Left lung (tissue), 10 donors: Measurements from ENCODE around the gene CCL18. TPM values are rescaled to one million over a fixed set of nuclear protein-coding genes. Genes with fewer than 3 reads are reported as not detected.
A peak's percentile ranks its signal among the peaks of the same experiment; 100 is the strongest.
"Not testable (repeated sequence)": the region's sequence is repeated elsewhere in the genome, so short reads cannot be mapped to it uniquely, and the experiment has no call there.

Source experiments
- ATAC-seq: fragments of 200-7000 bp; cut with Tn5 transposase; one replicate; pipeline ENCODE4 v1.9.1; 2020; ENCODE audit warnings: moderate library complexity
- DNase-seq, 4 donors: peaks; one replicate each; pipeline ENCODE4 v3.0.0-alpha.2; 2013 to 2020
- H3K27ac ChIP-seq, 2 donors: fragments of 200-600 bp; sonication (generic) in 1 of 2; one replicate each; pipeline versions ENCODE4 v1.5.0 to v1.8.0; 2020 to 2021
- H3K27me3 ChIP-seq, 2 donors: fragments of 200-600 bp; sonication (generic) in 1 of 2; one replicate each; pipeline versions ENCODE4 v1.5.0 to v1.8.0; 2020 to 2021
- H3K36me3 ChIP-seq, 2 donors: fragments of 200-600 bp; sonication (generic) in 1 of 2; one replicate each; pipeline versions ENCODE4 v1.5.0 to v1.8.0; 2020 to 2021
- H3K4me1 ChIP-seq, 2 donors: fragments of 200-600 bp; one replicate each; pipeline ENCODE4 v1.8.0; 2021
- H3K4me3 ChIP-seq, 2 donors: fragments of 200-600 bp; sonication (generic) in 1 of 2; one replicate each; pipeline versions ENCODE4 v1.5.0 to v1.8.0; 2020 to 2021; ENCODE audit warnings: mild to moderate bottlenecking in 1 of 2
- H3K9me3 ChIP-seq, 2 donors: fragments of 200-600 bp; sonication (generic) in 1 of 2; one replicate each; pipeline versions ENCODE4 v1.5.0 to v1.8.0; 2020 to 2021
- intact Hi-C, 2 donors: fragments of 100-400 bp; cut with DNase I; formaldehyde crosslinking; loops; one replicate each; pipeline versions ENCODE4 v1.11.2 to v1.14.2; 2022
- polyA plus RNA-seq, 6 donors: library from polyadenylated mRNA; unstranded; fragments of 120-200 nt; gene quantifications; one replicate each; pipeline ENCODE4 v1.2.1, GENCODE V29; 2013; ENCODE audit not compliant: insufficient read length in 6 of 6
- total RNA-seq, 2 donors: library from RNA; stranded (reverse); fragmentation: NEBNext Ultra II Directional; extraction: Animal tissue kit (Norgen Biotek cat#: 25700); gene quantifications; one replicate each; pipeline ENCODE4 v1.2.1, GENCODE V29; 2021
- TF ChIP-seq, protein P1 (sequence below), 2 donors: fragments of 200-600 bp; sonication (generic) in 1 of 2; IDR thresholded peaks; one replicate each; pipeline versions ENCODE4 v1.5.0 to v1.8.0; 2021; ENCODE audit warnings: antibody characterized with exemption in 2 of 2
- donor health status: DM: no; HTN: yes; CAD: no.
- donor health status: DM: no; HTN: no; CAD: no.

CCL18 gene
- total and polyA plus RNA-seq, 8 donors = 0.20 to 348 (median 227) TPM; not detected in 5

DNA sequence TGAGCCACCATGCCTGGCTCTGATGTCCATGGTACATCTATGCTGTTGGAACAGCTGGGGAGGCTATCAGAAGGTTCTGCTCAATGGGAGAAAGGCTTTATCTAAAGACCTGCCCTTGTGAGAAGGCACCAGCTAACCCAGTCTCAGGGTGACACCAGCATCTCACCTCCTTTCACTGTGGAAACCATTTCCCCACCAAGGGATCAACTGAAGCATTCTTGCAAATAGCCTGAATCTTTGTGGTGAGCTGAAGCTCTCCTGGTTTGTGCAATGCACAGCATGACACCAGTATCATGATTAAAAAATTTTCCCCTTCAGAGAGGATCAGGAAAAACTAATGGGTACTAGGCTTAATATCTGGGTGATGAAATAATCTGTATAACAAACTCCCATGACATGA lies 5.1 kb downstream of the CCL18 start:
- Histone ChIP-seq H3K27me3 (no peaks in the 10 kb centered on the region), H3K4me1 (peaks cover 0 to 6% of the 10 kb centered on the region in 2 donors), H3K4me3 (no peak overlapping the region), H3K36me3 (no peaks in the 10 kb centered on the region), H3K27ac (no peak overlapping the region), H3K9me3 (no peaks in the 10 kb centered on the region)
- no peak for DNase-seq
- no peak for ATAC-seq
- TF ChIP-seq, protein P1, sequence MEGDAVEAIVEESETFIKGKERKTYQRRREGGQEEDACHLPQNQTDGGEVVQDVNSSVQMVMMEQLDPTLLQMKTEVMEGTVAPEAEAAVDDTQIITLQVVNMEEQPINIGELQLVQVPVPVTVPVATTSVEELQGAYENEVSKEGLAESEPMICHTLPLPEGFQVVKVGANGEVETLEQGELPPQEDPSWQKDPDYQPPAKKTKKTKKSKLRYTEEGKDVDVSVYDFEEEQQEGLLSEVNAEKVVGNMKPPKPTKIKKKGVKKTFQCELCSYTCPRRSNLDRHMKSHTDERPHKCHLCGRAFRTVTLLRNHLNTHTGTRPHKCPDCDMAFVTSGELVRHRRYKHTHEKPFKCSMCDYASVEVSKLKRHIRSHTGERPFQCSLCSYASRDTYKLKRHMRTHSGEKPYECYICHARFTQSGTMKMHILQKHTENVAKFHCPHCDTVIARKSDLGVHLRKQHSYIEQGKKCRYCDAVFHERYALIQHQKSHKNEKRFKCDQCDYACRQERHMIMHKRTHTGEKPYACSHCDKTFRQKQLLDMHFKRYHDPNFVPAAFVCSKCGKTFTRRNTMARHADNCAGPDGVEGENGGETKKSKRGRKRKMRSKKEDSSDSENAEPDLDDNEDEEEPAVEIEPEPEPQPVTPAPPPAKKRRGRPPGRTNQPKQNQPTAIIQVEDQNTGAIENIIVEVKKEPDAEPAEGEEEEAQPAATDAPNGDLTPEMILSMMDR (IDR thresholded peaks at IDR 0.05) = no peak
- intact Hi-C loops = no loop called here

DNA sequence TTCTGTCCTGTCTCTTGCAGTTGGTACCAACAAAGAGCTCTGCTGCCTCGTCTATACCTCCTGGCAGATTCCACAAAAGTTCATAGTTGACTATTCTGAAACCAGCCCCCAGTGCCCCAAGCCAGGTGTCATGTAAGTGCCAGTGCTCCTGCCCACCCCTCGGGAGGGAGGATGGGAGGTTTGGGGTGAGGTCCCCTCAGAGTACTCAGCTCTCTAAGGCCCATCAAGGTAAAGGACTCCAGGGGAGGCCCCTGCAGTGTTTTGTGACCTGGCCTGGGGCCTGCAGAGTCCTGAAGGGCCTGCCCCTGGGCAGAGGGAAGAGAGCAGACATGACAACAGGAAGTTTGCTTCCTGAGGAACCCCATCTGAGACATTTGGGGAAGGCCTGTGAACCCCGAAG lies 6.4 kb downstream of the CCL18 start:
- H3K4me1 ChIP-seq = peaks cover 0 to 6% of the 10 kb centered on the region in 2 donors
- ATAC-seq (no peak), DNase-seq (no peak)
- no peaks in the 10 kb centered on the region for H3K9me3 ChIP-seq
- TF ChIP-seq, protein P1 (IDR thresholded peaks at IDR 0.05) = no peak
- no peaks in the 10 kb centered on the region for H3K36me3 ChIP-seq
- no peak overlapping the region for H3K27ac ChIP-seq
- H3K27me3 ChIP-seq = no peaks in the 10 kb centered on the region
- no peak overlapping the region for H3K4me3 ChIP-seq
- intact Hi-C loops = no loop called here

DNA sequence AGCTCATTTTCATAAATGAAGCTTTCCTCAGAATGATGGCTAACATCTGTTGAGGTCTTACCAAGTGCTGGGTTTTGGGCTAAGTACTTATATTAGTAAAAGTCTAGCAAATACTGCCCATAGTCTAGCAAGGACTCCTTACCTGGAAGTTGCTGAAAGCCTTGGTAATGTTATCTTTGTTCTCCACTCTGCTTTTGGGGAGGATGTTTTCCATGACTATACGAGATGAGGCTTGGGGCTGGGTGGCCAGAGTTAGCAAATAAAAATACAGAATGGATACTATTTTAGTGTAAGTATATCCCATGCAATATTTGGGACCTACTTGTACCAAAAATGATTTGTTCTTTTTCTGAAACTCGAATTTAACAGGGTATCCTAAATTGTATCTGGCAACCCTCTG lies 7.7 kb downstream of the CCL18 start:
- H3K4me1 ChIP-seq = peaks cover 0 to 6% of the 10 kb centered on the region in 2 donors
- H3K27ac ChIP-seq = no peak overlapping the region
- intact Hi-C loops = no loop called here
- DNase-seq = no peak
- H3K9me3 ChIP-seq = no peaks in the 10 kb centered on the region
- TF ChIP-seq, protein P1 (IDR thresholded peaks at IDR 0.05) = no peak
- H3K4me3 ChIP-seq = no peak overlapping the region
- no peaks in the 10 kb centered on the region for H3K36me3 ChIP-seq
- ATAC-seq = no peak
- no peaks in the 10 kb centered on the region for H3K27me3 ChIP-seq

DNA sequence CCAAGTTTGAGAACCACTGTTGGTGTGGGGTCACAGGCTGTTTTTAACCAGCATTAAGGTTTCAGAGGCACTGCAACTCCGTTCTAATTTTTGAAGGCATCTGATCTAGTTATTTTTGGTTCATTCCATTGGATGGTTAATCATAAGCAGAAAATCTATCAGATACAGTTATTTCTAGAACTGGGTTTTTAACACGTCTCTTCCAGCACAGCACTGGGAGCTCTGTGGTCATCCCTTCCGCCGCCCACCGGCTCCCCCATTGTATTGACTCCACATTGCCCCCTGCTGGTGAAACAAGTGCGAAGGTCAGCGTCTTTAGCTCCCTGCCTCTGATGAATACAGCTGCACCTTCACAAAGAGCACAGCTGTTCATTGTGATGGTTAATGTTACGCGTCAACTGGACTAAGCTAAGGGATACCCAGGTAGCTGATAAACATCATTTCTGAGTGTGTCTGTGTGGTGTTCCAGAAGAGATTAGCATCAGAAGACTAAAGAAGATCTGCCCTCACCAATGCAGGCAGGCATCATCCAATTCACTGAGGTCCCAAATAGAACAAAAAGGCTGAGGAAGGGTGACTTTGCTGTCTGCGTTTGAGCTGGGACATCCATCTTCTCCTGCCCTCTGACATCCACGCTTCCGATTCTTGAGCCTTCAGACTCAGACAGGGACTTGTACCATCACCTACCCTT lies 8.5 kb downstream of the CCL18 start:
- Histone ChIP-seq H3K27ac (no peak overlapping the region), H3K4me1 (peaks cover 0 to 6% of the 10 kb centered on the region in 2 donors), H3K27me3 (no peaks in the 10 kb centered on the region), H3K36me3 (no peaks in the 10 kb centered on the region), H3K9me3 (peaks cover 0 to 4% of the 10 kb centered on the region in 2 donors), H3K4me3 (no peak overlapping the region)
- TF ChIP-seq, protein P1 (IDR thresholded peaks at IDR 0.05) = peak; percentile 67 to 74
- intact Hi-C loops = no loop called here
- DNase-seq (peak in 3 of 4 donors; percentile 21 to 80 (median 48)), ATAC-seq (peak; percentile 86)

GRCh38 chr17:36074365-36074764 lies 10.3 kb downstream of the CCL18 start:
- no peak for ATAC-seq
- H3K4me3 ChIP-seq = no peak overlapping the region
- no peaks in the 10 kb centered on the region for H3K36me3 ChIP-seq
- intact Hi-C loops = no loop called here
- peaks cover 0 to 6% of the 10 kb centered on the region in 2 donors for H3K4me1 ChIP-seq
- no peaks in the 10 kb centered on the region for H3K27me3 ChIP-seq
- no peak overlapping the region for H3K27ac ChIP-seq
- peaks cover 0 to 5% of the 10 kb centered on the region in 2 donors for H3K9me3 ChIP-seq
- DNase-seq = no peak
- TF ChIP-seq, protein P1 (IDR thresholded peaks at IDR 0.05) = no peak

GRCh38 chr17:36081681-36082471 lies 17.8 kb downstream of the CCL18 start:
- H3K9me3 ChIP-seq, DNase-seq, H3K27me3 ChIP-seq, H3K36me3 ChIP-seq, ATAC-seq, H3K4me3 ChIP-seq, intact Hi-C loops: not testable (repeated sequence)
- Histone ChIP-seq H3K4me1 (peaks cover 3 to 36% of the 10 kb centered on the region in 2 donors), H3K27ac (peak overlapping the region in 1 of 2 donors; percentile 85)

- intact Hi-C loops, H3K27me3 ChIP-seq, H3K4me3 ChIP-seq, H3K36me3 ChIP-seq, H3K9me3 ChIP-seq: not testable (repeated sequence)
- H3K4me1 ChIP-seq = peaks cover 3 to 38% of the 10 kb centered on the region in 2 donors
- ATAC-seq = peak; percentile 77
- H3K27ac ChIP-seq = peak overlapping the region in 1 of 2 donors; percentile 85
- DNase-seq = peak in 1 of 4 donors; percentile 15
These were observed 18.5 kb downstream of the CCL18 start for GRCh38 chr17:36082482-36083120.
